H9 (cell line): ENCODE measurements around the gene SKIDA1. TPM values are rescaled to one million over a fixed set of nuclear protein-coding genes. Genes with fewer than 3 reads are reported as not detected.

Experiments used
- DNase-seq: peaks from one replicate; pipeline ENCODE4 v3.0.0-alpha.2; 2017
- H2AFZ ChIP-seq: one replicate; pipeline ENCODE4 v1.6.1; 2013; ENCODE audit warnings: mild to moderate bottlenecking, low read length, control low read depth, moderate library complexity
- H2AK5ac ChIP-seq: 2 replicates; pipeline ENCODE4 v1.6.1; 2013; ENCODE audit warnings: low read length, control low read depth, mixed read lengths; ENCODE audit not compliant: insufficient read length
- H2BK120ac ChIP-seq: one replicate; pipeline ENCODE4 v1.6.1; 2013; ENCODE audit warnings: low read depth, mild to moderate bottlenecking, low read length, control low read depth, inconsistent platforms; ENCODE audit not compliant: poor library complexity, severe bottlenecking
- H2BK12ac ChIP-seq: 2 replicates; pipeline ENCODE4 v1.6.1; 2013; ENCODE audit warnings: low read length, control low read depth, mixed read lengths, low read depth; ENCODE audit not compliant: insufficient read length
- H2BK15ac ChIP-seq: 2 replicates; pipeline ENCODE4 v1.6.1; 2013; ENCODE audit warnings: low read depth, low read length, control low read depth
- H2BK20ac ChIP-seq: one replicate; pipeline ENCODE4 v1.6.1; 2013; ENCODE audit warnings: low read depth, mild to moderate bottlenecking, low read length, control low read depth, inconsistent platforms; ENCODE audit not compliant: poor library complexity, severe bottlenecking
- H2BK5ac ChIP-seq: 2 replicates; pipeline ENCODE4 v1.6.1; 2013; ENCODE audit warnings: low read length, control low read depth, mixed read lengths; ENCODE audit not compliant: insufficient read length
- H3K14ac ChIP-seq: 2 replicates; pipeline ENCODE4 v1.6.1; 2013; ENCODE audit warnings: low read length, control low read depth; ENCODE audit not compliant: insufficient read depth
- H3K18ac ChIP-seq: 2 replicates; pipeline ENCODE4 v1.6.1; 2013; ENCODE audit warnings: low read depth, mild to moderate bottlenecking, mixed read lengths, low read length, control low read depth; ENCODE audit not compliant: insufficient read length
- H3K23ac ChIP-seq: 2 replicates; pipeline ENCODE4 v1.6.1; 2013; ENCODE audit warnings: low read length, control low read depth, mixed read lengths, low read depth; ENCODE audit not compliant: insufficient read length
- H3K23me2 ChIP-seq: 2 replicates; pipeline ENCODE4 v1.6.1; 2013; ENCODE audit warnings: low read depth, mild to moderate bottlenecking, mixed read lengths, low read length, control low read depth; ENCODE audit not compliant: insufficient read length, poor library complexity, severe bottlenecking
- H3K27ac ChIP-seq: 2 replicates; pipeline ENCODE4 v1.5.1; 2013; ENCODE audit warnings: low read length, control low read depth, mixed read lengths, low read depth; ENCODE audit not compliant: insufficient read length
- H3K27me3 ChIP-seq: 2 replicates; pipeline ENCODE4 v1.6.1; 2013; ENCODE audit warnings: low read length, control low read depth, inconsistent platforms; ENCODE audit not compliant: insufficient read depth
- H3K4ac ChIP-seq: 2 replicates; pipeline ENCODE4 v1.6.1; 2013; ENCODE audit warnings: low read depth, mild to moderate bottlenecking, control low read depth, inconsistent platforms, low read length, moderate library complexity
- H3K4me1 ChIP-seq: 2 replicates; pipeline ENCODE4 v1.6.1; 2013; ENCODE audit warnings: low read length, control low read depth, inconsistent platforms; ENCODE audit not compliant: insufficient read depth
- H3K4me2 ChIP-seq: 2 replicates; pipeline ENCODE4 v1.6.1; 2013; ENCODE audit warnings: low read length, control low read depth, mixed read lengths; ENCODE audit not compliant: insufficient read length, insufficient read depth
- H3K56ac ChIP-seq: 2 replicates; pipeline ENCODE4 v1.6.1; 2013; ENCODE audit warnings: low read depth, mild to moderate bottlenecking, mixed read lengths, low read length, control low read depth; ENCODE audit not compliant: insufficient read length
- H3K79me1 ChIP-seq: 2 replicates; pipeline ENCODE4 v1.6.1; 2013; ENCODE audit warnings: low read depth, mild to moderate bottlenecking, moderate library complexity, low read length, control low read depth, inconsistent platforms; ENCODE audit not compliant: insufficient read depth, poor library complexity, severe bottlenecking
- H3K79me2 ChIP-seq: 2 replicates; pipeline ENCODE4 v1.6.1; 2013; ENCODE audit warnings: low read length, control low read depth, inconsistent platforms; ENCODE audit not compliant: insufficient read depth
- H3K9ac ChIP-seq: 2 replicates; pipeline ENCODE4 v1.6.1; 2013; ENCODE audit warnings: low read length, control low read depth, mixed read lengths; ENCODE audit not compliant: insufficient read length; ENCODE audit errors: extremely low read depth
- H3K9me3 ChIP-seq: one replicate; pipeline ENCODE4 v1.6.1; 2013; ENCODE audit warnings: low read depth, low read length, inconsistent platforms; ENCODE audit not compliant: control insufficient read depth
- H3T11ph ChIP-seq: one replicate; pipeline ENCODE4 v1.6.1; 2013; ENCODE audit warnings: mild to moderate bottlenecking, low read length, control low read depth, inconsistent platforms
- H4K20me1 ChIP-seq: one replicate; pipeline ENCODE4 v1.6.1; 2013; ENCODE audit not compliant: control insufficient read depth, insufficient read length, insufficient read depth
- H4K5ac ChIP-seq: 2 replicates; pipeline ENCODE4 v1.6.1; 2013; ENCODE audit warnings: low read depth, mild to moderate bottlenecking, mixed read lengths, low read length, control low read depth; ENCODE audit not compliant: insufficient read length
- H4K8ac ChIP-seq: replicated peaks from 2 replicates; pipeline ENCODE4 v1.6.1; 2013; ENCODE audit warnings: low read length, control low read depth, mixed read lengths, low read depth; ENCODE audit not compliant: insufficient read length
- H4K91ac ChIP-seq: 2 replicates; pipeline ENCODE4 v1.6.1; 2013; ENCODE audit warnings: low read depth, mild to moderate bottlenecking, moderate library complexity, mixed read lengths, low read length, control low read depth; ENCODE audit not compliant: insufficient read length
- H3K27ac Mint-ChIP-seq, 3 experiments: 2 replicates in 2 of 3; 3 replicates in 1 of 3; pipeline ENCODE4 v1.8.0; 2020 to 2021; ENCODE audit warnings: mixed read lengths in 3 of 3, mild to moderate bottlenecking in 1 of 3, moderate library complexity in 1 of 3
- H3K27me3 Mint-ChIP-seq: 2 replicates; pipeline ENCODE4 v1.8.0; 2021; ENCODE audit warnings: low read depth, mild to moderate bottlenecking, moderate library complexity, mixed read lengths
- H3K36me3 Mint-ChIP-seq, 3 experiments: 2 replicates in 2 of 3; 3 replicates in 1 of 3; pipeline ENCODE4 v1.8.0; 2020 to 2021; ENCODE audit warnings: low read depth in 3 of 3, mixed read lengths in 3 of 3; ENCODE audit not compliant: insufficient read depth in 1 of 3
- H3K4me1 Mint-ChIP-seq, 2 experiments: 2 replicates each; pipeline ENCODE4 v1.8.0; 2020; ENCODE audit warnings: mixed read lengths in 2 of 2
- H3K4me3 Mint-ChIP-seq, 2 experiments: 2 replicates in 1 of 2; 3 replicates in 1 of 2; pipeline ENCODE4 v1.8.0; 2020 to 2021; ENCODE audit warnings: mild to moderate bottlenecking in 2 of 2, mixed read lengths in 2 of 2, moderate library complexity in 1 of 2
- H3K9me3 Mint-ChIP-seq, 2 experiments: 2 replicates in 1 of 2; 3 replicates in 1 of 2; pipeline ENCODE4 v1.8.0; 2020; ENCODE audit warnings: mild to moderate bottlenecking in 2 of 2, mixed read lengths in 2 of 2, moderate library complexity in 1 of 2
- WGBS: extraction: QIAGEN DNeasy Blood & Tissue Kit; methylation state at CpG from one replicate; pipeline ENCODE4 v1.1.7; 2013; ENCODE audit warnings: missing lambda C conversion rate, low lambda C conversion rate, mixed read lengths; ENCODE audit not compliant: insufficient read length; ENCODE audit errors: extremely low coverage; 5-methylcytosine and 5-hydroxymethylcytosine counted together
- total RNA-seq: library from RNA; stranded (reverse); gene quantifications from 2 replicates; pipeline ENCODE4 v1.2.1, GENCODE V29; 2021
- TF ChIP-seq, protein P1 (sequence below): fragments of 200-600 bp; sonication (generic); conservative IDR thresholded peaks from 3 replicates; pipeline ENCODE4 v1.8.0; 2021; ENCODE audit warnings: antibody characterized with exemption, mild to moderate bottlenecking

SKIDA1 gene
- total RNA-seq, 1 experiment from 2014 or later, result 5.9 TPM

DNA sequence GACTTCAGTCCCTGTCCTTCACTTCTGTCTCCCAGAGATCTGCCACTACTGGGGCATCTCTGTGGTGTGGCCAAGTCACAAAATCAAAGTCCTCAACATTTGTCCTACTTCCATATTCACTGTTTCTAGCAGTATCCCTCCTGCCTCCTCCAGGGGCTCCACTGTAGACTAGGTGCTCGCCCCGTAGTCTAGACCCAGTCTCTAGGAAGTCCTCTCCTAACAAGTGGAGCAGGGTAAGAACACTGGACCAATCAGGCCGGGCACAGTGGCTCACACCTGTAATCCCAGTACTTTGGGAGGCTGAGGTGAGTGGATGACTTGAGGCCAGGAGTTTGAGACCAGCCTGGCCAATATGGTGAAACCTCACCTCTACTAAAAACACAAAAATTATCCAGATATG, 57.4 kb downstream of the SKIDA1 start:
- TF ChIP-seq, protein P1, sequence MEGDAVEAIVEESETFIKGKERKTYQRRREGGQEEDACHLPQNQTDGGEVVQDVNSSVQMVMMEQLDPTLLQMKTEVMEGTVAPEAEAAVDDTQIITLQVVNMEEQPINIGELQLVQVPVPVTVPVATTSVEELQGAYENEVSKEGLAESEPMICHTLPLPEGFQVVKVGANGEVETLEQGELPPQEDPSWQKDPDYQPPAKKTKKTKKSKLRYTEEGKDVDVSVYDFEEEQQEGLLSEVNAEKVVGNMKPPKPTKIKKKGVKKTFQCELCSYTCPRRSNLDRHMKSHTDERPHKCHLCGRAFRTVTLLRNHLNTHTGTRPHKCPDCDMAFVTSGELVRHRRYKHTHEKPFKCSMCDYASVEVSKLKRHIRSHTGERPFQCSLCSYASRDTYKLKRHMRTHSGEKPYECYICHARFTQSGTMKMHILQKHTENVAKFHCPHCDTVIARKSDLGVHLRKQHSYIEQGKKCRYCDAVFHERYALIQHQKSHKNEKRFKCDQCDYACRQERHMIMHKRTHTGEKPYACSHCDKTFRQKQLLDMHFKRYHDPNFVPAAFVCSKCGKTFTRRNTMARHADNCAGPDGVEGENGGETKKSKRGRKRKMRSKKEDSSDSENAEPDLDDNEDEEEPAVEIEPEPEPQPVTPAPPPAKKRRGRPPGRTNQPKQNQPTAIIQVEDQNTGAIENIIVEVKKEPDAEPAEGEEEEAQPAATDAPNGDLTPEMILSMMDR, result 0 out of 3 replicates have a peak, but pooled peaks have one; percentile 12
- H3K9me3 ChIP-seq, result no peaks in the 10 kb centered on the region
- H3K79me1 ChIP-seq, result no peaks in the 10 kb centered on the region
- H4K91ac ChIP-seq, result no peak overlapping the region
- no peak overlapping the region for H3K27ac Mint-ChIP-seq
- no peak overlapping the region for H3K14ac ChIP-seq
- no peak for DNase-seq
- H3K9me3 Mint-ChIP-seq, result no peaks in the 10 kb centered on the region; a peak in 1 of 5 replicates
- H3K23me2 ChIP-seq, result no peaks in the 10 kb centered on the region
- H4K5ac ChIP-seq, result no peak overlapping the region
- no peak overlapping the region for H2BK15ac ChIP-seq
- H3K27me3 Mint-ChIP-seq, result no peaks in the 10 kb centered on the region
- no peaks in the 10 kb centered on the region; the same call in 1 of the 2 replicates for H3K4me1 ChIP-seq
- H3K18ac ChIP-seq, result no peak overlapping the region
- no peak overlapping the region for H3K4ac ChIP-seq
- H3K4me2 ChIP-seq, result no peak overlapping the region
- no peaks in the 10 kb centered on the region for H4K20me1 ChIP-seq
- no peak overlapping the region for H2BK120ac ChIP-seq
- H4K8ac ChIP-seq, result no peak overlapping the region
- H3K36me3 Mint-ChIP-seq, result no peaks in the 10 kb centered on the region
- no peak overlapping the region for H3K56ac ChIP-seq
- H2AK5ac ChIP-seq, result no peak overlapping the region
- H3K4me1 Mint-ChIP-seq, result peaks cover 7 to 10% of the 10 kb centered on the region in 2 experiments
- no peak overlapping the region for H2BK5ac ChIP-seq
- no CpG with 5 or more reads among the region's 3 CpGs for WGBS
- H3T11ph ChIP-seq, result no peak overlapping the region
- no peak overlapping the region for H2AFZ ChIP-seq
- H2BK12ac ChIP-seq, result no peak overlapping the region
- H3K4me3 Mint-ChIP-seq, result no peak overlapping the region
- no peak overlapping the region for H3K27ac ChIP-seq
- no peak overlapping the region for H3K9ac ChIP-seq
- no peaks in the 10 kb centered on the region for H3K27me3 ChIP-seq
- H3K23ac ChIP-seq, result no peak overlapping the region
- no peak overlapping the region for H2BK20ac ChIP-seq
- H3K79me2 ChIP-seq, result no peaks in the 10 kb centered on the region
